ENCODE results near the gene SCUBE3. TPM values are rescaled to one million over a fixed set of nuclear protein-coding genes. Genes with fewer than 3 reads are reported as not detected.

SCUBE3 gene
- total RNA-seq, 4 donors from 2014 or later, result 1.5 to 8.8 (median 5.6) TPM

DNA sequence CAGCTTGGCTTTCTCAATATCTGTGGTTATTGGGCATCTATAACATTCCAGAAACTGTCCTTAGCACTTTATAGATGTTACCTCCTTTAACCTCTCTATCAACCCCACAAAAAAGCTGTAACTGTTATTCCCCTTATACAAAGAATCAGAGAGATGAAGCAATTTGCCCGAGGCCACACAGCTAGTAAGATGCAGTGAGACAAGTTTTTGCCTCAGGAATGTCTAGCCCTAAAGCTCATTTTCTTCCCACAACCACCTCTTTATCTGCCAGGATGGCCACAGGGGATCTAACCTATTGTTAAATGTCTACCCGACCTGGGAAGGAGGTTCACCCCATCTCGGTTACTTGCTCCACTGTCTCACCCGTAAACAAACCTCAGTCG is 40.7 kb upstream of the SCUBE3 start:
- H3K9me3 ChIP-seq, result no peaks in the 10 kb centered on the region
- no peak overlapping the region for H3K27ac ChIP-seq (replicated peaks in 1 of 4)
- no peak overlapping the region for H3K4me3 ChIP-seq
- no peaks in the 10 kb centered on the region for H3K4me1 ChIP-seq
- no peak for TF ChIP-seq EP300 (IDR thresholded peaks at IDR 0.05)
- no peaks in the 10 kb centered on the region for H3K27me3 ChIP-seq
- H3K36me3 ChIP-seq, result no peaks in the 10 kb centered on the region
- WGBS, result 77% methylated on average over 5 of the region's 5 CpGs
- intact Hi-C loops (cut with DNase I), result no loop called here
- DNase-seq (ENCODE audit: extremely low spot score), result no peak

GRCh38 chr6:35173427-35174087 is 40.2 kb upstream of the SCUBE3 start:
- intact Hi-C loops (cut with DNase I), result no loop called here
- no peaks in the 10 kb centered on the region for H3K36me3 ChIP-seq
- TF ChIP-seq, protein P1, sequence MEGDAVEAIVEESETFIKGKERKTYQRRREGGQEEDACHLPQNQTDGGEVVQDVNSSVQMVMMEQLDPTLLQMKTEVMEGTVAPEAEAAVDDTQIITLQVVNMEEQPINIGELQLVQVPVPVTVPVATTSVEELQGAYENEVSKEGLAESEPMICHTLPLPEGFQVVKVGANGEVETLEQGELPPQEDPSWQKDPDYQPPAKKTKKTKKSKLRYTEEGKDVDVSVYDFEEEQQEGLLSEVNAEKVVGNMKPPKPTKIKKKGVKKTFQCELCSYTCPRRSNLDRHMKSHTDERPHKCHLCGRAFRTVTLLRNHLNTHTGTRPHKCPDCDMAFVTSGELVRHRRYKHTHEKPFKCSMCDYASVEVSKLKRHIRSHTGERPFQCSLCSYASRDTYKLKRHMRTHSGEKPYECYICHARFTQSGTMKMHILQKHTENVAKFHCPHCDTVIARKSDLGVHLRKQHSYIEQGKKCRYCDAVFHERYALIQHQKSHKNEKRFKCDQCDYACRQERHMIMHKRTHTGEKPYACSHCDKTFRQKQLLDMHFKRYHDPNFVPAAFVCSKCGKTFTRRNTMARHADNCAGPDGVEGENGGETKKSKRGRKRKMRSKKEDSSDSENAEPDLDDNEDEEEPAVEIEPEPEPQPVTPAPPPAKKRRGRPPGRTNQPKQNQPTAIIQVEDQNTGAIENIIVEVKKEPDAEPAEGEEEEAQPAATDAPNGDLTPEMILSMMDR (IDR thresholded peaks at IDR 0.05), result no peak
- TF ChIP-seq POLR2A (IDR thresholded peaks at IDR 0.05; ENCODE audit: low read depth) (no peak), POLR2AphosphoS5 (IDR thresholded peaks at IDR 0.05) (no peak), EP300 (IDR thresholded peaks at IDR 0.05) (no peak)
- 85% methylated on average over 6 of the region's 7 CpGs for WGBS
- no peak overlapping the region for H3K27ac ChIP-seq (replicated peaks in 1 of 4)
- no peak overlapping the region for H3K4me3 ChIP-seq
- no peaks in the 10 kb centered on the region for H3K27me3 ChIP-seq
- DNase-seq (ENCODE audit: extremely low spot score), result no peak
- no peaks in the 10 kb centered on the region for H3K4me1 ChIP-seq
- H3K9me3 ChIP-seq, result no peaks in the 10 kb centered on the region

DNA sequence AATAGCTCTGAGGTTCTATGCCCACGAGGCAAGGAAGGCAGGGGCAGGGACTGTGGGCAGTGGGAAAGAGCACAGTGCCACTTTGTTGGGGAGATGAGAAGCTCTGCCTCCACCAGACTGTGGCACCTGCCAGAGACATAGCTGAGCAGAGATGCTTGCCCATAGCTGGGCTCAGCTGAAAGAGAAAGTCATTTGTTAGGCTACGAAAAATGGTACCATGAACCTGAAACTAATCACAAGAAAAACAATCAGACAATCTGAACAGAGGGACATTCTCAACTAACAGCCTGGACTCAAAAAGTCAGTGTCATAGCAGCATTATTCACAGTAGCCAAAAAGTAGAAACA is 39.7 kb upstream of the SCUBE3 start:
- DNase-seq (ENCODE audit: extremely low spot score), result no peak
- Histone ChIP-seq H3K27ac (replicated peaks in 1 of 4) (no peak overlapping the region), H3K9me3 (no peaks in the 10 kb centered on the region), H3K4me1 (no peaks in the 10 kb centered on the region), H3K4me3 (no peak overlapping the region), H3K36me3 (no peaks in the 10 kb centered on the region), H3K27me3 (no peaks in the 10 kb centered on the region)
- 100% methylated on average over 1 of the region's 2 CpGs for WGBS
- TF ChIP-seq POLR2A (IDR thresholded peaks at IDR 0.05; ENCODE audit: low read depth), result no peak
- TF ChIP-seq, protein P1 (IDR thresholded peaks at IDR 0.05), result no peak
- TF ChIP-seq POLR2AphosphoS5 (IDR thresholded peaks at IDR 0.05), result no peak
- intact Hi-C loops (cut with DNase I), result no loop called here

GRCh38 chr6:35174501-35174900 is 39.3 kb upstream of the SCUBE3 start:
- no peak for DNase-seq (ENCODE audit: extremely low spot score)
- Histone ChIP-seq H3K36me3 (no peaks in the 10 kb centered on the region), H3K9me3 (no peaks in the 10 kb centered on the region), H3K4me1 (peaks cover 0 to 2% (median 1%) of the 10 kb centered on the region in 4 donors), H3K27ac (replicated peaks in 1 of 4) (no peak overlapping the region), H3K27me3 (no peaks in the 10 kb centered on the region), H3K4me3 (no peak overlapping the region)
- 96% methylated on average over 4 of the region's 4 CpGs for WGBS
- intact Hi-C loops (cut with DNase I), result no loop called here
- TF ChIP-seq, protein P1 (IDR thresholded peaks at IDR 0.05), result no peak
- TF ChIP-seq EP300 (IDR thresholded peaks at IDR 0.05) (no peak), POLR2AphosphoS5 (IDR thresholded peaks at IDR 0.05) (no peak), POLR2A (IDR thresholded peaks at IDR 0.05; ENCODE audit: low read depth) (no peak)

- Histone ChIP-seq H3K27ac (replicated peaks in 1 of 4) (no peak overlapping the region), H3K4me1 (peaks cover 8 to 15% (median 10%) of the 10 kb centered on the region in 4 donors), H3K27me3 (no peaks in the 10 kb centered on the region), H3K9me3 (no peaks in the 10 kb centered on the region), H3K4me3 (no peak overlapping the region), H3K36me3 (no peaks in the 10 kb centered on the region)
- WGBS, result 86% methylated on average over 3 of the region's 3 CpGs
- intact Hi-C loops (cut with DNase I), result no loop called here
- TF ChIP-seq POLR2A (IDR thresholded peaks at IDR 0.05; ENCODE audit: low read depth) (no peak), POLR2AphosphoS5 (IDR thresholded peaks at IDR 0.05) (no peak), EP300 (IDR thresholded peaks at IDR 0.05) (no peak)
- TF ChIP-seq, protein P1 (IDR thresholded peaks at IDR 0.05), result no peak
- DNase-seq (ENCODE audit: extremely low spot score), result no peak
Measured at GRCh38 chr6:35176301-35177024, 37.3 kb upstream of the SCUBE3 start.

Data from esophagus muscularis mucosa (tissue), 4 donors.